Mesenchymal stem cell (in vitro differentiated cells and primary cell): ENCODE data around the gene SLC34A1.

Experiments
- DNase-seq: peaks from one replicate; pipeline ENCODE4 v3.0.0-alpha.2; 2013
- H2AFZ ChIP-seq: one replicate; pipeline ENCODE4 v1.6.1; 2013; ENCODE audit warnings: low read depth, mild to moderate bottlenecking, control low read depth, inconsistent platforms, low read length, moderate library complexity
- H2AK5ac ChIP-seq: 2 replicates; pipeline ENCODE4 v1.6.1; 2013; ENCODE audit warnings: low read length, moderate library complexity, mild to moderate bottlenecking, inconsistent platforms; ENCODE audit not compliant: severe bottlenecking
- H2BK120ac ChIP-seq: one replicate; pipeline ENCODE4 v1.6.1; 2013; ENCODE audit warnings: low read depth, mild to moderate bottlenecking, inconsistent platforms, low read length, moderate library complexity
- H2BK12ac ChIP-seq, 2 experiments: one replicate each; pipeline ENCODE4 v1.6.1; 2013; ENCODE audit warnings: inconsistent platforms in 2 of 2, low read length in 2 of 2, mild to moderate bottlenecking in 2 of 2, moderate library complexity in 2 of 2, control low read depth in 1 of 2
- H2BK15ac ChIP-seq: one replicate; pipeline ENCODE4 v1.6.1; 2013; ENCODE audit warnings: mild to moderate bottlenecking, low read depth, inconsistent platforms; ENCODE audit not compliant: poor library complexity, severe bottlenecking
- H2BK5ac ChIP-seq: 2 replicates; pipeline ENCODE4 v1.6.1; 2013; ENCODE audit warnings: low read depth, mild to moderate bottlenecking, low read length, control low read depth, inconsistent platforms; ENCODE audit not compliant: poor library complexity, severe bottlenecking
- H3K14ac ChIP-seq, 2 experiments: one replicate each; pipeline ENCODE4 v1.6.1; 2013; ENCODE audit warnings: inconsistent platforms in 2 of 2, low read length in 2 of 2, control low read depth in 1 of 2, mild to moderate bottlenecking in 1 of 2, moderate library complexity in 1 of 2
- H3K18ac ChIP-seq, 2 experiments: one replicate each; pipeline ENCODE4 v1.6.1; 2013; ENCODE audit warnings: inconsistent platforms in 2 of 2, low read length in 2 of 2, control low read depth in 1 of 2, low read depth in 1 of 2, mild to moderate bottlenecking in 1 of 2
- H3K23ac ChIP-seq, 2 experiments: one replicate each; pipeline ENCODE4 v1.6.1; 2013; ENCODE audit warnings: inconsistent platforms in 2 of 2, low read length in 2 of 2, mild to moderate bottlenecking in 2 of 2, moderate library complexity in 2 of 2, control low read depth in 1 of 2
- H3K27ac ChIP-seq: 2 replicates; pipeline ENCODE4 v1.5.1; 2013; ENCODE audit warnings: mild to moderate bottlenecking, moderate library complexity, low read length, control low read depth, inconsistent platforms; ENCODE audit not compliant: poor library complexity, severe bottlenecking
- H3K27me3 ChIP-seq, 2 experiments: 2 replicates each; pipeline versions ENCODE4 v1.6.1 to v1.7.0; 2013; ENCODE audit warnings: low read length in 2 of 2, mild to moderate bottlenecking in 2 of 2, moderate library complexity in 2 of 2, control low read depth in 1 of 2, inconsistent platforms in 1 of 2; ENCODE audit not compliant: control insufficient read depth in 1 of 2, insufficient read depth in 1 of 2
- H3K36me3 ChIP-seq, 2 experiments: 2 replicates each; pipeline versions ENCODE4 v1.6.1 to v1.7.0; 2013; ENCODE audit warnings: low read length in 2 of 2, control low read depth in 1 of 2, inconsistent platforms in 1 of 2, low read depth in 1 of 2, mild to moderate bottlenecking in 1 of 2; ENCODE audit not compliant: insufficient read depth in 2 of 2, control insufficient read depth in 1 of 2
- H3K4ac ChIP-seq, 2 experiments: one replicate each; pipeline ENCODE4 v1.6.1; 2013; ENCODE audit warnings: inconsistent platforms in 2 of 2, low read length in 2 of 2, mild to moderate bottlenecking in 2 of 2, moderate library complexity in 2 of 2, control low read depth in 1 of 2, low read depth in 1 of 2
- H3K4me1 ChIP-seq: 2 replicates; pipeline ENCODE4 v1.6.1; 2013; ENCODE audit warnings: low read depth, low read length, control low read depth; ENCODE audit not compliant: control insufficient read depth, insufficient read depth
- H3K4me2 ChIP-seq: 2 replicates; pipeline ENCODE4 v1.6.1; 2013; ENCODE audit warnings: low read length, mild to moderate bottlenecking, inconsistent platforms; ENCODE audit not compliant: poor library complexity, severe bottlenecking
- H3K4me3 ChIP-seq, 2 experiments: 2 replicates each; pipeline versions ENCODE4 v1.5.1 to v1.7.0; 2013; ENCODE audit warnings: low read length in 2 of 2, mild to moderate bottlenecking in 2 of 2, control low read depth in 1 of 2, low read depth in 1 of 2; ENCODE audit not compliant: insufficient read depth in 1 of 2
- H3K79me1 ChIP-seq: replicated peaks from 2 replicates; pipeline ENCODE4 v1.6.1; 2013; ENCODE audit warnings: mild to moderate bottlenecking, control low read depth, low read length, inconsistent platforms; ENCODE audit not compliant: poor library complexity, severe bottlenecking
- H3K9ac ChIP-seq: 2 replicates; pipeline ENCODE4 v1.7.0; 2013; ENCODE audit warnings: mild to moderate bottlenecking, low read length, moderate library complexity
- H3K9me3 ChIP-seq: 2 replicates; pipeline ENCODE4 v1.7.0; 2013; ENCODE audit warnings: mild to moderate bottlenecking, low read length; ENCODE audit not compliant: control insufficient read depth
- H4K8ac ChIP-seq: one replicate; pipeline ENCODE4 v1.6.1; 2013; ENCODE audit warnings: inconsistent platforms, mild to moderate bottlenecking, low read length, moderate library complexity
- H4K91ac ChIP-seq: one replicate; pipeline ENCODE4 v1.6.1; 2013; ENCODE audit warnings: mild to moderate bottlenecking, low read length, inconsistent platforms
- WGBS: methylation state at CpG from one replicate; pipeline ENCODE4 v1.1.7; 2013; ENCODE audit warnings: mixed read lengths; 5-methylcytosine and 5-hydroxymethylcytosine counted together

The SLC34A1 gene

GRCh38 chr5:177397875-177398390, 13.7 kb downstream of the SLC34A1 start:
- no peak overlapping the region for H4K8ac ChIP-seq
- H3K79me1 ChIP-seq: no peaks in the 10 kb centered on the region
- peaks cover 9% of the 10 kb centered on the region for H3K4me1 ChIP-seq
- no peak overlapping the region for H2AK5ac ChIP-seq
- H3K9me3 ChIP-seq: no peaks in the 10 kb centered on the region
- no peak overlapping the region for H3K4ac ChIP-seq
- H3K23ac ChIP-seq: no peak overlapping the region
- peak overlapping the region in 1 of 2 experiments; percentile 7 for H3K14ac ChIP-seq
- H3K9ac ChIP-seq: no peak overlapping the region
- no peak overlapping the region for H3K27ac ChIP-seq
- H2BK15ac ChIP-seq: no peak overlapping the region
- no peak overlapping the region for H3K18ac ChIP-seq
- no peak overlapping the region for H4K91ac ChIP-seq
- H3K36me3 ChIP-seq: peaks cover 0 to 3% of the 10 kb centered on the region in 2 experiments
- H3K4me2 ChIP-seq: no peak overlapping the region
- H2BK5ac ChIP-seq: no peak overlapping the region
- H2BK120ac ChIP-seq: no peak overlapping the region
- no peak overlapping the region for H3K4me3 ChIP-seq
- H2AFZ ChIP-seq: no peak overlapping the region
- H3K27me3 ChIP-seq: peaks cover 8 to 86% of the 10 kb centered on the region in 2 experiments
- no peak overlapping the region for H2BK12ac ChIP-seq
- 89% methylated on average over 13 of the region's 16 CpGs for WGBS
- no peak for DNase-seq

GRCh38 chr5:177399997-177400868, 16.0 kb downstream of the SLC34A1 start, which contains the start of gene PFN3:
TSS of gene PFN3 (minus strand) at chr5:177400661. CDS start at chr5:177400576, 85 bp downstream.
- DNase-seq: no peak
- H3K9ac ChIP-seq: no peak within 1 kb of the TSS
- H2BK5ac ChIP-seq: no peak within 1 kb of the TSS
- H3K27ac ChIP-seq: no peak within 1 kb of the TSS
- H3K23ac ChIP-seq: no peak within 1 kb of the TSS
- H3K79me1 ChIP-seq: no peaks in the 10 kb centered on the region
- peaks cover 0 to 3% of the 10 kb centered on the region in 2 experiments for H3K36me3 ChIP-seq
- H3K9me3 ChIP-seq: no peaks in the 10 kb centered on the region
- H2BK120ac ChIP-seq: no peak within 1 kb of the TSS
- H2BK12ac ChIP-seq: no peak within 1 kb of the TSS
- no peak within 1 kb of the TSS for H3K4me3 ChIP-seq
- no peak within 1 kb of the TSS for H4K8ac ChIP-seq
- H3K4ac ChIP-seq: no peak within 1 kb of the TSS
- H3K14ac ChIP-seq: peak within 1 kb of the TSS in 1 of 2 experiments; percentile 28
- H3K4me2 ChIP-seq: no peak within 1 kb of the TSS
- H3K4me1 ChIP-seq: peaks cover 28% of the 10 kb centered on the region
- 95% methylated on average over 90 of the region's 92 CpGs for WGBS
- H2BK15ac ChIP-seq: no peak within 1 kb of the TSS
- H4K91ac ChIP-seq: peak within 1 kb of the TSS; percentile 18
- H3K18ac ChIP-seq: no peak within 1 kb of the TSS
- no peak within 1 kb of the TSS for H2AK5ac ChIP-seq
- H2AFZ ChIP-seq: no peak within 1 kb of the TSS
- H3K27me3 ChIP-seq: peaks cover 8 to 85% of the 10 kb centered on the region in 2 experiments

DNA sequence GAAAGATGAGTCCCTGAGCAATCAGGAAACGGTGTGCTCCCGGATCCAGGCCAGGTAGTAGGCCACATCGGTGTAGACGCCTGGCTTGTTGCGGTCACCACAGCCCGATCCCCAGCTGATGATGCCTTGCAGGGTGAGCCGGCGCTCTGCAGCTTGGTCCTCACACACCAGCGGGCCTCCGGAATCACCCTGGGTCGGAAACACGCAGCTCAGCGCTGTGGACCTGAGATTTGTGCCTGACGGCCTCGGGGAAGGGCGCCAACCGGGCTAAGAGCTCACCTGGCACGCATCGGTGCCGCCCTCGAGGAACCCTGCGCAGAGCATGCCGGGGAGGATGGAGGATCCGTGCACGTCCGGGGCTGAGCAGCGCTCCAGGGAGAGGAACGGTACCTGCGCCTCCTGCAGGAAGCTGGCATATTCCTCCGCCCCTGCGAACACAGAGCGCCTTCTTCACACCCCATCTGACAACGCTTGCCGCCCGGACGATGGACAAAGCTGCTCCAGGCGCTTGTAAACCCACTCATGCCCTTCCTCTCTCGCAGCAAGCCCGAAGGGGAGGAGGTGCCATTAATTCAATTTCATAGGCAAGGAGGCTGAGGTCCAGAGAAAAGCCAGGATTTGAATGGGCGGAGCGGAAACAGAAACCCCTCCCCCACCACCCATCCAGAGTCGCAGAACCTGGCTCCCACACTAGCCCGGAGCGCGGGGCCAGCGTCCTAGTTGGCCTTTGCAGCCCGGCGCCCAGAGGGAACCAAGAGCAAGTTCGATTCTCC, 18.2 kb downstream of the SLC34A1 start:
- no peaks in the 10 kb centered on the region for H3K79me1 ChIP-seq
- no peak overlapping the region for H2AK5ac ChIP-seq
- no peak overlapping the region for H3K18ac ChIP-seq
- no peak overlapping the region for H2BK120ac ChIP-seq
- H3K36me3 ChIP-seq: peaks cover 0 to 3% of the 10 kb centered on the region in 2 experiments
- DNase-seq: peak; percentile 68
- no peak overlapping the region for H3K23ac ChIP-seq
- no peak overlapping the region for H3K14ac ChIP-seq
- no peak overlapping the region for H4K91ac ChIP-seq
- no peaks in the 10 kb centered on the region for H3K9me3 ChIP-seq
- H2BK5ac ChIP-seq: no peak overlapping the region
- peak overlapping the region; percentile 61 for H2BK15ac ChIP-seq
- peak overlapping the region; percentile 66 to 80 for H3K4me3 ChIP-seq
- H3K9ac ChIP-seq: no peak overlapping the region
- peak overlapping the region; percentile 100 for H3K4me2 ChIP-seq
- no peak overlapping the region for H2AFZ ChIP-seq
- H2BK12ac ChIP-seq: no peak overlapping the region
- H4K8ac ChIP-seq: peak overlapping the region; percentile 86
- peaks cover 28% of the 10 kb centered on the region for H3K4me1 ChIP-seq
- H3K4ac ChIP-seq: no peak overlapping the region
- peaks cover 4 to 87% of the 10 kb centered on the region in 2 experiments for H3K27me3 ChIP-seq
- 18% methylated on average over 49 of the region's 49 CpGs for WGBS
- H3K27ac ChIP-seq: no peak overlapping the region
